Immature natural killer cell (primary cell): Measurements from ENCODE around the gene SLC52A3. TPM values are rescaled to one million over a fixed set of nuclear protein-coding genes. Genes with fewer than 3 reads are reported as not detected.
"Not testable (repeated sequence)": the region's sequence is repeated elsewhere in the genome, so short reads cannot be mapped to it uniquely, and the experiment has no call there.

Source experiments
- DNase-seq, 3 donors: peaks; one replicate each; pipeline ENCODE4 v3.0.0; 2022; ENCODE audit warnings: mixed read lengths in 1 of 3
- H3K27ac Mint-ChIP-seq, 6 donors: one replicate each; pipeline ENCODE4 v1.8.0; 2020; ENCODE audit warnings: mixed read lengths in 6 of 6, mild to moderate bottlenecking in 5 of 6, inconsistent platforms in 4 of 6, moderate library complexity in 3 of 6
- H3K27me3 Mint-ChIP-seq, 3 donors: one replicate each; pipeline ENCODE4 v1.8.0; 2020 to 2021; ENCODE audit warnings: low read depth in 3 of 3, mild to moderate bottlenecking in 3 of 3, mixed read lengths in 3 of 3, moderate library complexity in 3 of 3, inconsistent platforms in 1 of 3
- H3K36me3 Mint-ChIP-seq, 3 donors: one replicate each; pipeline ENCODE4 v1.8.0; 2020; ENCODE audit warnings: mixed read lengths in 3 of 3, inconsistent platforms in 2 of 3, mild to moderate bottlenecking in 2 of 3
- H3K4me1 Mint-ChIP-seq, 2 donors: one replicate each; pipeline ENCODE4 v1.8.0; 2020; ENCODE audit warnings: inconsistent platforms in 2 of 2, mild to moderate bottlenecking in 2 of 2, mixed read lengths in 2 of 2, moderate library complexity in 1 of 2
- H3K4me3 Mint-ChIP-seq, 5 donors: one replicate each; pipeline ENCODE4 v1.8.0; 2020; ENCODE audit warnings: mild to moderate bottlenecking in 5 of 5, mixed read lengths in 5 of 5, inconsistent platforms in 3 of 5, moderate library complexity in 3 of 5
- H3K9me3 Mint-ChIP-seq, 6 donors: one replicate each; pipeline ENCODE4 v1.8.0; 2020; ENCODE audit warnings: mild to moderate bottlenecking in 6 of 6, mixed read lengths in 6 of 6, inconsistent platforms in 4 of 6, moderate library complexity in 3 of 6
- polyA plus RNA-seq, 3 donors: library from polyadenylated mRNA; unstranded; fragments of 300-500 nt; fragmentation: Illumina TruSeq; gene quantifications; one replicate each; pipeline ENCODE4 v1.2.3, GENCODE V29; 2021

The SLC52A3 gene
- not detected for polyA plus RNA-seq

GRCh38 chr20:768426-768978, at the start of gene SLC52A3:
Gene SLC52A3 (minus strand): TSS chr20:768500. CDS start chr20:765774, 2,726 bp downstream.
- H3K4me3 Mint-ChIP-seq: no peak within 1 kb of the TSS
- no peak for DNase-seq
- H3K9me3 Mint-ChIP-seq: no peaks in the 10 kb centered on the region
- no peaks in the 10 kb centered on the region for H3K36me3 Mint-ChIP-seq
- no peak within 1 kb of the TSS for H3K27ac Mint-ChIP-seq
- H3K27me3 Mint-ChIP-seq: peaks cover 4 to 16% (median 13%) of the 10 kb centered on the region in 3 donors
- no peaks in the 10 kb centered on the region for H3K4me1 Mint-ChIP-seq

- H3K36me3 Mint-ChIP-seq: no peaks in the 10 kb centered on the region
- H3K4me3 Mint-ChIP-seq: no peak overlapping the region
- H3K27me3 Mint-ChIP-seq: peaks cover 7 to 18% (median 11%) of the 10 kb centered on the region in 3 donors
- H3K27ac Mint-ChIP-seq: no peak overlapping the region
- peak; percentile 53 to 65 (median 58) for DNase-seq
- H3K4me1 Mint-ChIP-seq: peaks cover 6 to 11% of the 10 kb centered on the region in 2 donors
- H3K9me3 Mint-ChIP-seq: no peaks in the 10 kb centered on the region
Observed at GRCh38 chr20:815914-816606, 47.8 kb upstream of the SLC52A3 start.

GRCh38 chr20:815226-815625, 46.9 kb upstream of the SLC52A3 start:
- H3K36me3 Mint-ChIP-seq: no peaks in the 10 kb centered on the region
- no peak overlapping the region for H3K4me3 Mint-ChIP-seq
- H3K27ac Mint-ChIP-seq: no peak overlapping the region
- peaks cover 7 to 20% (median 11%) of the 10 kb centered on the region in 3 donors for H3K27me3 Mint-ChIP-seq
- peaks cover 3 to 9% of the 10 kb centered on the region in 2 donors for H3K4me1 Mint-ChIP-seq
- no peak for DNase-seq
- no peaks in the 10 kb centered on the region for H3K9me3 Mint-ChIP-seq

GRCh38 chr20:813390-813789, 45.1 kb upstream of the SLC52A3 start:
- no peak for DNase-seq
- Mint-ChIP-seq H3K36me3 (no peaks in the 10 kb centered on the region), H3K27me3 (peaks cover 4 to 15% (median 7%) of the 10 kb centered on the region in 3 donors), H3K27ac (no peak overlapping the region), H3K4me3 (no peak overlapping the region), H3K4me1 (peaks cover 0 to 3% of the 10 kb centered on the region in 2 donors), H3K9me3 (no peaks in the 10 kb centered on the region)

- H3K9me3 Mint-ChIP-seq, H3K4me1 Mint-ChIP-seq, H3K36me3 Mint-ChIP-seq, DNase-seq, H3K4me3 Mint-ChIP-seq, H3K27ac Mint-ChIP-seq: not testable (repeated sequence)
- H3K27me3 Mint-ChIP-seq: peaks cover 2 to 13% (median 7%) of the 10 kb centered on the region in 3 donors
Observed at GRCh38 chr20:812435-812814, 44.1 kb upstream of the SLC52A3 start.

GRCh38 chr20:811776-812434, 43.6 kb upstream of the SLC52A3 start:
- H3K36me3 Mint-ChIP-seq, H3K4me1 Mint-ChIP-seq, H3K4me3 Mint-ChIP-seq, H3K9me3 Mint-ChIP-seq, H3K27ac Mint-ChIP-seq, DNase-seq: not testable (repeated sequence)
- peaks cover 2 to 13% (median 7%) of the 10 kb centered on the region in 3 donors for H3K27me3 Mint-ChIP-seq

GRCh38 chr20:805713-806112, 37.4 kb upstream of the SLC52A3 start:
- Mint-ChIP-seq H3K36me3 (no peaks in the 10 kb centered on the region), H3K4me1 (no peaks in the 10 kb centered on the region), H3K4me3 (no peak overlapping the region), H3K27me3 (peaks cover 0 to 13% (median 2%) of the 10 kb centered on the region in 3 donors), H3K27ac (no peak overlapping the region), H3K9me3 (peaks cover 0 to 9% (median 4%) of the 10 kb centered on the region in 6 donors)
- no peak for DNase-seq

GRCh38 chr20:801678-802077, 33.4 kb upstream of the SLC52A3 start:
- DNase-seq: no peak
- Mint-ChIP-seq H3K27me3 (peaks cover 1 to 18% (median 3%) of the 10 kb centered on the region in 3 donors), H3K4me1 (no peaks in the 10 kb centered on the region), H3K27ac (no peak overlapping the region), H3K4me3 (no peak overlapping the region), H3K9me3 (peaks cover 0 to 9% (median 4%) of the 10 kb centered on the region in 6 donors), H3K36me3 (no peaks in the 10 kb centered on the region)

- peaks cover 1 to 13% (median 3%) of the 10 kb centered on the region in 3 donors for H3K27me3 Mint-ChIP-seq
Observed at GRCh38 chr20:800026-800425, 31.7 kb upstream of the SLC52A3 start.

GRCh38 chr20:798746-799145, 30.4 kb upstream of the SLC52A3 start:
- not testable (repeated sequence) for H3K27ac Mint-ChIP-seq

More at GRCh38 chr20:800026-800425, 31.7 kb upstream of the SLC52A3 start:
- H3K4me3 Mint-ChIP-seq, H3K4me1 Mint-ChIP-seq, H3K27ac Mint-ChIP-seq, H3K9me3 Mint-ChIP-seq, H3K36me3 Mint-ChIP-seq, DNase-seq: not testable (repeated sequence)

GRCh38 chr20:796921-797320, 28.6 kb upstream of the SLC52A3 start:
- peaks cover 4 to 11% (median 5%) of the 10 kb centered on the region in 3 donors for H3K27me3 Mint-ChIP-seq
- no peaks in the 10 kb centered on the region for H3K4me1 Mint-ChIP-seq
- no peak overlapping the region for H3K27ac Mint-ChIP-seq
- H3K9me3 Mint-ChIP-seq: peaks cover 0 to 4% (median 0%) of the 10 kb centered on the region in 6 donors
- H3K4me3 Mint-ChIP-seq: no peak overlapping the region
- no peak for DNase-seq
- H3K36me3 Mint-ChIP-seq: no peaks in the 10 kb centered on the region

More at GRCh38 chr20:798746-799145, 30.4 kb upstream of the SLC52A3 start:
- DNase-seq, H3K4me3 Mint-ChIP-seq, H3K36me3 Mint-ChIP-seq, H3K9me3 Mint-ChIP-seq, H3K4me1 Mint-ChIP-seq: not testable (repeated sequence)
- peaks cover 1 to 13% (median 3%) of the 10 kb centered on the region in 3 donors for H3K27me3 Mint-ChIP-seq

- H3K9me3 Mint-ChIP-seq: peaks cover 0 to 6% (median 0%) of the 10 kb centered on the region in 6 donors
- H3K27me3 Mint-ChIP-seq: peaks cover 5 to 12% (median 7%) of the 10 kb centered on the region in 3 donors
- H3K27ac Mint-ChIP-seq: no peak overlapping the region
- no peak overlapping the region for H3K4me3 Mint-ChIP-seq
- H3K36me3 Mint-ChIP-seq: no peaks in the 10 kb centered on the region
- H3K4me1 Mint-ChIP-seq: no peaks in the 10 kb centered on the region
- no peak for DNase-seq
Observed at GRCh38 chr20:792248-792647, 23.9 kb upstream of the SLC52A3 start.

- Mint-ChIP-seq H3K4me1 (no peaks in the 10 kb centered on the region), H3K27ac (no peak overlapping the region), H3K4me3 (no peak overlapping the region), H3K27me3 (peaks cover 5 to 14% (median 8%) of the 10 kb centered on the region in 3 donors), H3K36me3 (no peaks in the 10 kb centered on the region), H3K9me3 (peaks cover 0 to 6% (median 0%) of the 10 kb centered on the region in 6 donors)
- DNase-seq: no peak
Observed at GRCh38 chr20:791056-791455, 22.8 kb upstream of the SLC52A3 start.

GRCh38 chr20:787825-788224, 19.5 kb upstream of the SLC52A3 start:
- H3K4me1 Mint-ChIP-seq: no peaks in the 10 kb centered on the region
- peaks cover 1 to 10% (median 8%) of the 10 kb centered on the region in 3 donors for H3K27me3 Mint-ChIP-seq
- H3K4me3 Mint-ChIP-seq: no peak overlapping the region
- H3K36me3 Mint-ChIP-seq: peaks cover 0 to 4% (median 0%) of the 10 kb centered on the region in 3 donors
- no peak overlapping the region for H3K27ac Mint-ChIP-seq
- DNase-seq: no peak
- H3K9me3 Mint-ChIP-seq: peaks cover 0 to 15% (median 6%) of the 10 kb centered on the region in 6 donors
